GM18909 (cell line): ENCODE measurements around the gene UNC119B.

ENCODE experiments used
- ATAC-seq: cut with Tn5 transposase; IDR thresholded peaks from one replicate; pipeline ENCODE4 v1.9.1; 2021; ENCODE audit warnings: mild to moderate bottlenecking; ENCODE audit not compliant: unreplicated experiment, poor library complexity

Gene UNC119B

GRCh38 chr12:120738252-120739030 is 28.2 kb downstream of the UNC119B start:
- no peak for ATAC-seq

- no peak for ATAC-seq
Measured at GRCh38 chr12:120739031-120739762, 28.9 kb downstream of the UNC119B start.

- ATAC-seq: no peak
Measured at GRCh38 chr12:120739821-120740613, 29.8 kb downstream of the UNC119B start.

- ATAC-seq: no peak
Measured at GRCh38 chr12:120740871-120741270, 30.6 kb downstream of the UNC119B start.

GRCh38 chr12:120741476-120742421 is 31.5 kb downstream of the UNC119B start:
- no peak for ATAC-seq

- no peak for ATAC-seq
Measured at GRCh38 chr12:120744922-120745493, 34.8 kb downstream of the UNC119B start.

- ATAC-seq: no peak
Measured at GRCh38 chr12:120748242-120748641, 38.0 kb downstream of the UNC119B start.

GRCh38 chr12:120749256-120749655 is 39.0 kb downstream of the UNC119B start:
- no peak for ATAC-seq

- no peak for ATAC-seq
Measured at GRCh38 chr12:120750806-120751205, 40.5 kb downstream of the UNC119B start.

GRCh38 chr12:120751389-120751788 is 41.1 kb downstream of the UNC119B start:
- ATAC-seq: no peak

GRCh38 chr12:120754792-120755191 is 44.5 kb downstream of the UNC119B start:
- no peak for ATAC-seq

- ATAC-seq: no peak
Measured at GRCh38 chr12:120755269-120755668, 45.0 kb downstream of the UNC119B start.

GRCh38 chr12:120757226-120757742 is 47.0 kb downstream of the UNC119B start:
- no peak for ATAC-seq

- ATAC-seq: no peak
Measured at GRCh38 chr12:120757949-120758348, 47.7 kb downstream of the UNC119B start.

- no peak for ATAC-seq
Measured at GRCh38 chr12:120758798-120759590, 48.7 kb downstream of the UNC119B start.

GRCh38 chr12:120759591-120760348 is 49.5 kb downstream of the UNC119B start:
- no peak for ATAC-seq

GRCh38 chr12:120760349-120761254 is 50.3 kb downstream of the UNC119B start:
- no peak for ATAC-seq
